Measurements from ENCODE around the gene GAREM1.

- TF ChIP-seq CTCF (conservative IDR thresholded peaks at IDR 0.05) (no peak), ZFX (IDR thresholded peaks at IDR 0.05) (no peak)
Observed at GRCh38 chr18:32378705-32379104, 92.0 kb downstream of the GAREM1 start.
